WTC11 (cell line): ENCODE data around the gene OBSL1. TPM values are rescaled to one million over a fixed set of nuclear protein-coding genes. Genes with fewer than 3 reads are reported as not detected.

Experiments
- ATAC-seq: fragments of 200-7000 bp; cut with Tn5 transposase; 2 replicates; pipeline ENCODE4 v1.10.0; 2021; ENCODE audit warnings: mild to moderate bottlenecking, moderate library complexity
- CTCF ChIA-PET: fragments of 300-600 bp; sonication (Branson Sonifier 250); formaldehyde crosslinking; loops from one replicate; lab custom pipeline; 2021; ENCODE audit warnings: antibody characterized with exemption; lab: Charles Lee
- POLR2A ChIA-PET: fragments of 350-600 bp; sonication (Branson Sonifier 250); formaldehyde crosslinking; loops from one replicate; lab custom pipeline; 2021; ENCODE audit warnings: antibody characterized with exemption; lab: Charles Lee
- DNase-seq: peaks from one replicate; pipeline ENCODE4 v3.0.0; 2021; ENCODE audit warnings: low spot score
- H3K27ac Mint-ChIP-seq: 2 replicates; pipeline ENCODE4 v1.8.0; 2021; ENCODE audit warnings: mixed read lengths
- H3K27me3 Mint-ChIP-seq: 2 replicates; pipeline ENCODE4 v1.8.0; 2021; ENCODE audit warnings: low read depth, mild to moderate bottlenecking, moderate library complexity, mixed read lengths
- H3K36me3 Mint-ChIP-seq: 2 replicates; pipeline ENCODE4 v1.8.0; 2021; ENCODE audit warnings: mixed read lengths
- H3K4me1 Mint-ChIP-seq: 2 replicates; pipeline ENCODE4 v1.8.0; 2022; ENCODE audit warnings: mixed read lengths
- H3K4me3 Mint-ChIP-seq: 2 replicates; pipeline ENCODE4 v1.8.0; 2021; ENCODE audit warnings: mild to moderate bottlenecking, moderate library complexity, mixed read lengths
- H3K9me3 Mint-ChIP-seq: 2 replicates; pipeline ENCODE4 v1.8.0; 2021; ENCODE audit warnings: mixed read lengths
- CBFB ChIP-seq: sonication (generic); formaldehyde crosslinking; IDR thresholded peaks from 2 replicates; pipeline ENCODE4 v1.8.1; 2022; ENCODE audit warnings: mild to moderate bottlenecking, low read depth, missing genetic modification reagents
- CREB1 ChIP-seq: sonication (generic); formaldehyde crosslinking; IDR thresholded peaks from 2 replicates; pipeline ENCODE4 v1.8.0; 2023; ENCODE audit warnings: mild to moderate bottlenecking, missing genetic modification reagents
- CREM ChIP-seq: sonication (generic); formaldehyde crosslinking; IDR thresholded peaks from 2 replicates; pipeline ENCODE4 v1.8.1; 2022; ENCODE audit warnings: mild to moderate bottlenecking, missing genetic modification reagents, moderate library complexity
- ESRRA ChIP-seq: sonication (generic); formaldehyde crosslinking; IDR thresholded peaks from 2 replicates; pipeline ENCODE4 v1.8.1; 2022; ENCODE audit warnings: mild to moderate bottlenecking, missing genetic modification reagents, borderline replicate concordance
- HMGA2 ChIP-seq: fragments of 250-450 bp; sonication (Bioruptor Pico); IDR thresholded peaks from 2 replicates; pipeline ENCODE4 v1.4.0; 2021; ENCODE audit warnings: mild to moderate bottlenecking, moderate library complexity
- JAZF1 ChIP-seq: fragments of 250-450 bp; sonication (Bioruptor Pico); IDR thresholded peaks from 2 replicates; pipeline ENCODE4 v1.9.0; 2021; ENCODE audit warnings: moderate library complexity, mild to moderate bottlenecking, inconsistent platforms
- MYBL2 ChIP-seq: sonication (generic); formaldehyde crosslinking; IDR thresholded peaks from 2 replicates; pipeline ENCODE4 v1.8.1; 2023; ENCODE audit warnings: mild to moderate bottlenecking, moderate library complexity, missing genetic modification reagents
- NR1H2 ChIP-seq: sonication (generic); formaldehyde crosslinking; IDR thresholded peaks from 2 replicates; pipeline ENCODE4 v1.9.0; 2021; ENCODE audit warnings: mild to moderate bottlenecking, moderate library complexity, missing genetic modification reagents
- ZNF138 ChIP-seq: sonication (generic); formaldehyde crosslinking; conservative IDR thresholded peaks from 2 replicates; pipeline ENCODE4 v1.8.1; 2022; ENCODE audit warnings: mild to moderate bottlenecking, moderate library complexity, missing genetic modification reagents
- total RNA-seq: library from RNA; stranded (reverse); gene quantifications from 3 replicates; pipeline ENCODE4 v1.2.3, GENCODE V29; 2021
- TF ChIP-seq, protein P1 (sequence below): fragments of 250-450 bp; sonication (Bioruptor Pico); IDR thresholded peaks from 2 replicates; pipeline ENCODE4 v1.9.0; 2021; ENCODE audit warnings: moderate library complexity, mild to moderate bottlenecking, inconsistent platforms, borderline replicate concordance
- TF ChIP-seq, protein P2 (sequence below): sonication (generic); formaldehyde crosslinking; IDR thresholded peaks from 2 replicates; pipeline ENCODE4 v1.8.0; 2022; ENCODE audit warnings: missing genetic modification reagents
- TF ChIP-seq, protein P3 (sequence below): fragments of 250-450 bp; sonication (Bioruptor Pico); IDR thresholded peaks from 2 replicates; pipeline ENCODE4 v2.1.2; 2022; ENCODE audit warnings: mild to moderate bottlenecking, moderate library complexity
- TF ChIP-seq, protein P4 (sequence below): sonication (generic); formaldehyde crosslinking; IDR thresholded peaks from 2 replicates; pipeline ENCODE4 v1.8.1; 2023; ENCODE audit warnings: mild to moderate bottlenecking, missing genetic modification reagents, moderate library complexity
- TF ChIP-seq, protein P5 (sequence below): sonication (generic); formaldehyde crosslinking; IDR thresholded peaks from 2 replicates; pipeline ENCODE4 v1.8.0; 2022; ENCODE audit warnings: mild to moderate bottlenecking, missing genetic modification reagents
- TF ChIP-seq, protein P6 (sequence below): sonication (generic); formaldehyde crosslinking; IDR thresholded peaks from 2 replicates; pipeline ENCODE4 v1.8.0; 2022; ENCODE audit warnings: mild to moderate bottlenecking, missing genetic modification reagents
- TF ChIP-seq, protein P7 (sequence below): sonication (generic); formaldehyde crosslinking; IDR thresholded peaks from 2 replicates; pipeline ENCODE4 v1.8.1; 2023; ENCODE audit warnings: mild to moderate bottlenecking, missing genetic modification reagents, moderate library complexity

OBSL1 gene
- total RNA-seq, 1 experiment from 2014 or later, result 159 TPM

DNA sequence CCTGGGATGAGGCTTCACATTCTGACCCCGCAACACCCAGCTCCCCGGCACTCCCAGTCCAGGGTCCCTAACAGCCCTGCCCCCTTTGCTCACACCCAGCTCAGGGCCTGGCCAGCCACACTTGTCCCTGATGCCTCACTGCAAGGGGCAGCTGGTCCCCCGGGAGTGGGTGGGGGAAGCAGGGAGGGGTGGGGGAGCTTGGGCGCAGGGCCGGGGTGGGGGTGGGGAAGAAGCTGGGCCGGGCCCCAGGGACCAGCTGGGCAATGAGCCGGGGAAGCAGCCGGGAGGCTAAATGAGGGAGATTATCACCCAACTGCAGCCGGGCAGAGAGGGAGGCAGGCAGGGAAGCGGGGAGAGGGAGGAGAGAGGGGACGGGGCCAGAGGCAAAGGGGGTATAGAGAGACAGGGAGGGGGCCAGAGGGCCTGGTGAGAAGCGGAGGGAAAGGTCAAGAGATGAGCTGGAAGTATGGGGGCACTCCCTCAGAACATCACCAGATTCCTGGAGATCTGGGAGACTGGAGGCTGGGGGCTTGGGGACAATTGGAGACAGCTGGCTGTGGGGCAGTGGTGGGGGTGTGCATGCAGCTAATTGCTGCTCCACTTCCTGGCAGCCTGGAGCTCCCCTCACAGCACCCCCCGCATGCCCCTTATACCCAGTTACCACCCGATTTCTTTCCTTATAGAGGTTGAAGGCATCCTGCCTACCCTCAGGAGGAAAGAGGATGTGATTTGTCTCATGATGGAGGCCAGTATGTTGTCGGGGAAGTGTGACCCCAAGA lies 59.6 kb downstream of the OBSL1 start:
- ATAC-seq (no peak), DNase-seq (no peak)
- ChIA-PET CTCF (interaction anchor here (0.6 to 41.3 kb wide), 17 partner anchors 9 to 129 kb away, joined by 3 to 2316 read pairs (median 4); partner anchors contain the start of genes GMPPA and SPEG), POLR2A (interaction anchor here (0.7 to 2.9 kb wide), 4 partner anchors 9 to 23 kb away, joined by 3 to 8 read pairs (median 5); partner anchors contain the start of gene GMPPA)
- no peak overlapping the region for H3K27ac Mint-ChIP-seq
- H3K4me3 Mint-ChIP-seq, result no peak overlapping the region
- no peaks in the 10 kb centered on the region for H3K36me3 Mint-ChIP-seq
- H3K27me3 Mint-ChIP-seq, result peaks cover 59% of the 10 kb centered on the region
- no peaks in the 10 kb centered on the region for H3K9me3 Mint-ChIP-seq
- peaks cover 56% of the 10 kb centered on the region for H3K4me1 Mint-ChIP-seq
- TF ChIP-seq CBFB (CRISPR knock-in tag), result no peak
- TF ChIP-seq, protein P1, sequence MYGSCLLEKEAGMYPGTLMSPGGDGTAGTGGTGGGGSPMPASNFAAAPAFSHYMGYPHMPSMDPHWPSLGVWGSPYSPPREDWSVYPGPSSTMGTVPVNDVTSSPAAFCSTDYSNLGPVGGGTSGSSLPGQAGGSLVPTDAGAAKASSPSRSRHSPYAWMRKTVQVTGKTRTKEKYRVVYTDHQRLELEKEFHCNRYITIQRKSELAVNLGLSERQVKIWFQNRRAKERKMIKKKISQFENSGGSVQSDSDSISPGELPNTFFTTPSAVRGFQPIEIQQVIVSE, result no peak
- TF ChIP-seq CREM (CRISPR knock-in tag), result no peak
- no peak for TF ChIP-seq ESRRA (CRISPR knock-in tag)
- no peak for TF ChIP-seq CREB1 (CRISPR knock-in tag)
- TF ChIP-seq, protein P2, sequence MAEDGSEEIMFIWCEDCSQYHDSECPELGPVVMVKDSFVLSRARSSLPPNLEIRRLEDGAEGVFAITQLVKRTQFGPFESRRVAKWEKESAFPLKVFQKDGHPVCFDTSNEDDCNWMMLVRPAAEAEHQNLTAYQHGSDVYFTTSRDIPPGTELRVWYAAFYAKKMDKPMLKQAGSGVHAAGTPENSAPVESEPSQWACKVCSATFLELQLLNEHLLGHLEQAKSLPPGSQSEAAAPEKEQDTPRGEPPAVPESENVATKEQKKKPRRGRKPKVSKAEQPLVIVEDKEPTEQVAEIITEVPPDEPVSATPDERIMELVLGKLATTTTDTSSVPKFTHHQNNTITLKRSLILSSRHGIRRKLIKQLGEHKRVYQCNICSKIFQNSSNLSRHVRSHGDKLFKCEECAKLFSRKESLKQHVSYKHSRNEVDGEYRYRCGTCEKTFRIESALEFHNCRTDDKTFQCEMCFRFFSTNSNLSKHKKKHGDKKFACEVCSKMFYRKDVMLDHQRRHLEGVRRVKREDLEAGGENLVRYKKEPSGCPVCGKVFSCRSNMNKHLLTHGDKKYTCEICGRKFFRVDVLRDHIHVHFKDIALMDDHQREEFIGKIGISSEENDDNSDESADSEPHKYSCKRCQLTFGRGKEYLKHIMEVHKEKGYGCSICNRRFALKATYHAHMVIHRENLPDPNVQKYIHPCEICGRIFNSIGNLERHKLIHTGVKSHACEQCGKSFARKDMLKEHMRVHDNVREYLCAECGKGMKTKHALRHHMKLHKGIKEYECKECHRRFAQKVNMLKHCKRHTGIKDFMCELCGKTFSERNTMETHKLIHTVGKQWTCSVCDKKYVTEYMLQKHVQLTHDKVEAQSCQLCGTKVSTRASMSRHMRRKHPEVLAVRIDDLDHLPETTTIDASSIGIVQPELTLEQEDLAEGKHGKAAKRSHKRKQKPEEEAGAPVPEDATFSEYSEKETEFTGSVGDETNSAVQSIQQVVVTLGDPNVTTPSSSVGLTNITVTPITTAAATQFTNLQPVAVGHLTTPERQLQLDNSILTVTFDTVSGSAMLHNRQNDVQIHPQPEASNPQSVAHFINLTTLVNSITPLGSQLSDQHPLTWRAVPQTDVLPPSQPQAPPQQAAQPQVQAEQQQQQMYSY, result no peak
- TF ChIP-seq, protein P3, sequence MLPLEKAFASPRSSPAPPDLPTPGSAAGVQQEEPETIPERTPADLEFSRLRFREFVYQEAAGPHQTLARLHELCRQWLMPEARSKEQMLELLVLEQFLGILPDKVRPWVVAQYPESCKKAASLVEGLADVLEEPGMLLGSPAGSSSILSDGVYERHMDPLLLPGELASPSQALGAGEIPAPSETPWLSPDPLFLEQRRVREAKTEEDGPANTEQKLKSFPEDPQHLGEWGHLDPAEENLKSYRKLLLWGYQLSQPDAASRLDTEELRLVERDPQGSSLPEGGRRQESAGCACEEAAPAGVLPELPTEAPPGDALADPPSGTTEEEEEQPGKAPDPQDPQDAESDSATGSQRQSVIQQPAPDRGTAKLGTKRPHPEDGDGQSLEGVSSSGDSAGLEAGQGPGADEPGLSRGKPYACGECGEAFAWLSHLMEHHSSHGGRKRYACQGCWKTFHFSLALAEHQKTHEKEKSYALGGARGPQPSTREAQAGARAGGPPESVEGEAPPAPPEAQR, result no peak
- TF ChIP-seq JAZF1 (CRISPR knock-in tag), result no peak
- TF ChIP-seq ZNF138, result no peak
- TF ChIP-seq, protein P4, sequence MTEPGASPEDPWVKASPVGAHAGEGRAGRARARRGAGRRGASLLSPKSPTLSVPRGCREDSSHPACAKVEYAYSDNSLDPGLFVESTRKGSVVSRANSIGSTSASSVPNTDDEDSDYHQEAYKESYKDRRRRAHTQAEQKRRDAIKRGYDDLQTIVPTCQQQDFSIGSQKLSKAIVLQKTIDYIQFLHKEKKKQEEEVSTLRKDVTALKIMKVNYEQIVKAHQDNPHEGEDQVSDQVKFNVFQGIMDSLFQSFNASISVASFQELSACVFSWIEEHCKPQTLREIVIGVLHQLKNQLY (CRISPR knock-in tag), result no peak
- no peak for TF ChIP-seq NR1H2
- TF ChIP-seq, protein P5, sequence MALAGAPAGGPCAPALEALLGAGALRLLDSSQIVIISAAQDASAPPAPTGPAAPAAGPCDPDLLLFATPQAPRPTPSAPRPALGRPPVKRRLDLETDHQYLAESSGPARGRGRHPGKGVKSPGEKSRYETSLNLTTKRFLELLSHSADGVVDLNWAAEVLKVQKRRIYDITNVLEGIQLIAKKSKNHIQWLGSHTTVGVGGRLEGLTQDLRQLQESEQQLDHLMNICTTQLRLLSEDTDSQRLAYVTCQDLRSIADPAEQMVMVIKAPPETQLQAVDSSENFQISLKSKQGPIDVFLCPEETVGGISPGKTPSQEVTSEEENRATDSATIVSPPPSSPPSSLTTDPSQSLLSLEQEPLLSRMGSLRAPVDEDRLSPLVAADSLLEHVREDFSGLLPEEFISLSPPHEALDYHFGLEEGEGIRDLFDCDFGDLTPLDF, result no peak
- TF ChIP-seq, protein P6, sequence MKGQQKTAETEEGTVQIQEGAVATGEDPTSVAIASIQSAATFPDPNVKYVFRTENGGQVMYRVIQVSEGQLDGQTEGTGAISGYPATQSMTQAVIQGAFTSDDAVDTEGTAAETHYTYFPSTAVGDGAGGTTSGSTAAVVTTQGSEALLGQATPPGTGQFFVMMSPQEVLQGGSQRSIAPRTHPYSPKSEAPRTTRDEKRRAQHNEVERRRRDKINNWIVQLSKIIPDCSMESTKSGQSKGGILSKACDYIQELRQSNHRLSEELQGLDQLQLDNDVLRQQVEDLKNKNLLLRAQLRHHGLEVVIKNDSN, result no peak
- no peak for TF ChIP-seq MYBL2 (CRISPR knock-in tag)
- TF ChIP-seq, protein P7, sequence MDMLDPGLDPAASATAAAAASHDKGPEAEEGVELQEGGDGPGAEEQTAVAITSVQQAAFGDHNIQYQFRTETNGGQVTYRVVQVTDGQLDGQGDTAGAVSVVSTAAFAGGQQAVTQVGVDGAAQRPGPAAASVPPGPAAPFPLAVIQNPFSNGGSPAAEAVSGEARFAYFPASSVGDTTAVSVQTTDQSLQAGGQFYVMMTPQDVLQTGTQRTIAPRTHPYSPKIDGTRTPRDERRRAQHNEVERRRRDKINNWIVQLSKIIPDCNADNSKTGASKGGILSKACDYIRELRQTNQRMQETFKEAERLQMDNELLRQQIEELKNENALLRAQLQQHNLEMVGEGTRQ (CRISPR knock-in tag), result no peak
- TF ChIP-seq HMGA2 (CRISPR knock-in tag), result no peak
